Measurements from ENCODE around the gene CAPN15.
"Not testable (repeated sequence)": the region's sequence is repeated elsewhere in the genome, so short reads cannot be mapped to it uniquely, and the experiment has no call there.

Gene CAPN15

GRCh38 chr16:595094-595528 lies 67.6 kb downstream of the CAPN15 start:
- no peak for DNase-seq

- no peak for DNase-seq
These were observed 68.6 kb downstream of the CAPN15 start for GRCh38 chr16:595942-596735.

GRCh38 chr16:596736-597060 lies 69.2 kb downstream of the CAPN15 start:
- DNase-seq: no peak

- not testable (repeated sequence) for DNase-seq
These were observed 70.1 kb downstream of the CAPN15 start for GRCh38 chr16:597655-598054.

- no peak for DNase-seq
These were observed 71.6 kb downstream of the CAPN15 start for GRCh38 chr16:598823-599739.

GRCh38 chr16:600781-601180 lies 73.3 kb downstream of the CAPN15 start:
- DNase-seq: no peak

GRCh38 chr16:603933-604332 lies 76.4 kb downstream of the CAPN15 start:
- no peak for DNase-seq
